ENCODE data around the gene CCDC88B.

Gene CCDC88B

GRCh38 chr11:64352995-64353714, 13.2 kb downstream of the CCDC88B start:
- DNase-seq (ENCODE audit: low spot score), result no peak
- TF ChIP-seq CTCF (IDR thresholded peaks at IDR 0.05; ENCODE audit: extremely low read depth, missing control alignments), result no peak

- DNase-seq (ENCODE audit: low spot score), result no peak
- no peak for TF ChIP-seq CTCF (IDR thresholded peaks at IDR 0.05; ENCODE audit: extremely low read depth, missing control alignments)
Measured at GRCh38 chr11:64353715-64354506, 13.9 kb downstream of the CCDC88B start.

- peak; percentile 87 for DNase-seq (ENCODE audit: low spot score)
- peak; percentile 73 for TF ChIP-seq CTCF (IDR thresholded peaks at IDR 0.05; ENCODE audit: extremely low read depth, missing control alignments)
Measured at GRCh38 chr11:64355078-64355940, 15.3 kb downstream of the CCDC88B start.

GRCh38 chr11:64356498-64357411, 16.8 kb downstream of the CCDC88B start:
- peak; percentile 43 for TF ChIP-seq CTCF (IDR thresholded peaks at IDR 0.05; ENCODE audit: extremely low read depth, missing control alignments)
- peak; percentile 55 for DNase-seq (ENCODE audit: low spot score)

- TF ChIP-seq CTCF (IDR thresholded peaks at IDR 0.05; ENCODE audit: extremely low read depth, missing control alignments), result no peak
- peak; percentile 19 for DNase-seq (ENCODE audit: low spot score)
Measured at GRCh38 chr11:64357446-64357845, 17.4 kb downstream of the CCDC88B start.

GRCh38 chr11:64357904-64358535, 18.0 kb downstream of the CCDC88B start:
- peak; percentile 44 for DNase-seq (ENCODE audit: low spot score)
- no peak for TF ChIP-seq CTCF (IDR thresholded peaks at IDR 0.05; ENCODE audit: extremely low read depth, missing control alignments)

Data from GM20000 (cell line).